ENCODE data around the gene CKB.
"Not testable (repeated sequence)": the region's sequence is repeated elsewhere in the genome, so short reads cannot be mapped to it uniquely, and the experiment has no call there.

CKB gene

GRCh38 chr14:103517174-103517566 lies 5.5 kb downstream of the CKB start:
- DNase-seq (ENCODE audit: low read depth, low spot score): no peak
- ChIA-PET POLR2A (no interaction called here), CTCF (interaction anchor here (2.8 to 11.0 kb wide), 6 partner anchors 8 to 41 kb away, joined by 16 to 368 read pairs (median 46); partner anchors contain the start of gene TRMT61A)
- TF ChIP-seq, protein P1, sequence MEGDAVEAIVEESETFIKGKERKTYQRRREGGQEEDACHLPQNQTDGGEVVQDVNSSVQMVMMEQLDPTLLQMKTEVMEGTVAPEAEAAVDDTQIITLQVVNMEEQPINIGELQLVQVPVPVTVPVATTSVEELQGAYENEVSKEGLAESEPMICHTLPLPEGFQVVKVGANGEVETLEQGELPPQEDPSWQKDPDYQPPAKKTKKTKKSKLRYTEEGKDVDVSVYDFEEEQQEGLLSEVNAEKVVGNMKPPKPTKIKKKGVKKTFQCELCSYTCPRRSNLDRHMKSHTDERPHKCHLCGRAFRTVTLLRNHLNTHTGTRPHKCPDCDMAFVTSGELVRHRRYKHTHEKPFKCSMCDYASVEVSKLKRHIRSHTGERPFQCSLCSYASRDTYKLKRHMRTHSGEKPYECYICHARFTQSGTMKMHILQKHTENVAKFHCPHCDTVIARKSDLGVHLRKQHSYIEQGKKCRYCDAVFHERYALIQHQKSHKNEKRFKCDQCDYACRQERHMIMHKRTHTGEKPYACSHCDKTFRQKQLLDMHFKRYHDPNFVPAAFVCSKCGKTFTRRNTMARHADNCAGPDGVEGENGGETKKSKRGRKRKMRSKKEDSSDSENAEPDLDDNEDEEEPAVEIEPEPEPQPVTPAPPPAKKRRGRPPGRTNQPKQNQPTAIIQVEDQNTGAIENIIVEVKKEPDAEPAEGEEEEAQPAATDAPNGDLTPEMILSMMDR (IDR thresholded peaks at IDR 0.05; ENCODE audit: insufficient read depth, low read length, missing control alignments): no peak
- no peak overlapping the region for H3K4me3 ChIP-seq (ENCODE audit: low read depth, low read length)

DNA sequence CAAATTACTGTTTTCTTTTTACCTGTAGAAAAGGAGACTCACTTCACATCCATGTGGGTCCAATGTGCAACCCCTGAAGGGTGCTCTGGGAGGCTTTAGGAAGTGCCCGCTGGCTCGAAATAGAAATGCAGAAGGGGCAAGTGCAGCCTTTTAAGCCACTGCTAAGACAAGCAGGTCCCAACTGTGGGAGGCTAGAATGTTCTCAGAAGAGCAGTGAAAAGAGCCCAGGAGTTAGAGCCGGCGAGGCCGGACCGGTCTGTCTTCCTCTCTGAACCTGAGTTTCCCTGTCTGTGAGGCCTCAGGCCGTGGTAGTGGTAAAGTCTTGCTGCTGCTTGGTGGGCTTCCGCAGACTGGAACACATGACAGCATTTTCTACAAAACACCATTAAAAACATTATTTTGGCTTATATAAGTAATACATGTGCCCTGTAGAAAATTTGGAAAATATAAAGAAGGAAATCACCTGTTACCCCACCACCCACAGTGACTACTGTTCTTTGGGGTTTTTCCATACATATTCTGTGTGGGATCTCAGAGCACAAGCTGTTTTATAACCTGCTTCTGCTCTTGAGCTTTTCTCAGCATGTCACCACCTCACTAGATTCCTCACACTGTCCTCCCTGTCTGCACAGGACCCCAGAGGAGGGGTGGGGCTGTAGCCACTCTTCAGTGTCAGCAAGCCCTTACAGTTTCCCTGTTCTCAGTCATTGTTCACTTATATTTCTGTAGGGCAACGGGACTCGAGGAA lies 6.0 kb downstream of the CKB start:
- DNase-seq (ENCODE audit: low read depth, low spot score): no peak
- POLR2A ChIA-PET: no interaction called here
- H3K4me3 ChIP-seq (ENCODE audit: low read depth, low read length): no peak overlapping the region
- TF ChIP-seq, protein P1 (IDR thresholded peaks at IDR 0.05; ENCODE audit: insufficient read depth, low read length, missing control alignments): no peak
- CTCF ChIA-PET: interaction anchor here (2.8 to 11.0 kb wide), 6 partner anchors 7 to 42 kb away, joined by 16 to 368 read pairs (median 46); partner anchors contain the start of gene TRMT61A

GRCh38 chr14:103514596-103515421 lies 7.8 kb downstream of the CKB start:
- no peak for DNase-seq (ENCODE audit: low read depth, low spot score)
- POLR2A ChIA-PET: no interaction called here
- TF ChIP-seq, protein P1 (IDR thresholded peaks at IDR 0.05; ENCODE audit: insufficient read depth, low read length, missing control alignments): no peak
- CTCF ChIA-PET: interaction anchor here (1.4 to 11.0 kb wide), 3 partner anchors 11 to 30 kb away, joined by 3 to 368 read pairs (median 61); no protein-coding TSS in a partner anchor
- no peak overlapping the region for H3K4me3 ChIP-seq (ENCODE audit: low read depth, low read length)

DNA sequence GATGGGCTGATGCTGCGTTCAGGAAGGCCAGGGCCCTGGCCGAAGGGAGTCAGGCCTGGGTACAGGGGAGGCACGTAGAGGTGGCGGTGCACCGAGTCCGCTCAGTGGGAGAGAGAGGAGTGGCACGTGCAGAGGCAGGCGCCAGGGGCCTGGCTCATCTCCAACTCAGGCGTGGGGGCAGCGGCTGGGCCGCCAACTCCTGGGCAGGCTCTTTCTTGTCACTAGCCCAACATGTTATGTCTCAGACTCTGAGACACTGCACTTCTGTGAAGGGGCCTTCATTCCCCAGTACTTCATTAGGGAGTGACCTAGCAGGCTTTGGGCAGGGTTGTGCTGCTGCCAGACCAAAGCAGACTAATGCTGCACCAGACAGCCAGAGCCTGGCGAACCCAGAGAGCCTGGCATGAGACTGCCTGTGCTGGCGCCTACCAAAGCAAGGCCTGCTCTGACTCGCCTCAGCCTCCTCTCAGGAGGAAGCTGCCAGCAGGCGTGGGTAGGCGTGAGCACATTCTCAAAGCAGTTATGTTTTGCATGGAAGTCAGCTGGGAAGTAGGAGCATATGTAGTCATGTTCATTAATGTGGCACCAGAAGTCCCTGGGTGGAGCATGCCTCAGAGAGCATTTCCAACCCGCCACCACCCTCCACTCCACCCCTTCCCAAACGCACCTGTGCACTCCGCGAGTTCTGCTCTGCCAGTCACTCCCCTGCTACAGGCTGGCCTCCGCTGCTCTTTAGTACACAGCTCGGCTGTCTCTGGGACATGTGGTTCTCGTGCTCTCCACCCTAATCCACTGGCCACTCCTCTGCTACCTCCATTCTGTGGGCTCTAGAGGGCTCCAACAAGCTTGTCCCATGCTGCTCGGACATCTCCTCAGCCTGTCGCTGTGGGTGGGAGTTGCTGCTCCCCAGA lies 9.7 kb downstream of the CKB start:
- H3K4me3 ChIP-seq (ENCODE audit: low read depth, low read length): no peak overlapping the region
- peak; percentile 34 for DNase-seq (ENCODE audit: low read depth, low spot score)
- ChIA-PET CTCF (interaction anchor here (1.5 kb wide), 1 partner anchor 8 kb away, joined by 3 read pairs; no protein-coding TSS in a partner anchor), POLR2A (interaction anchor here (0.9 kb wide), 1 partner anchor 28 kb away, joined by 3 read pairs; no protein-coding TSS in a partner anchor)
- TF ChIP-seq, protein P1 (IDR thresholded peaks at IDR 0.05; ENCODE audit: insufficient read depth, low read length, missing control alignments): no peak

- CTCF ChIA-PET: interaction anchor here (1.1 to 2.1 kb wide), 3 partner anchors 9 to 16 kb away, joined by 3 to 6 read pairs (median 3); no protein-coding TSS in a partner anchor
- POLR2A ChIA-PET; DNase-seq (ENCODE audit: low read depth, low spot score); H3K4me3 ChIP-seq (ENCODE audit: low read depth, low read length): not testable (repeated sequence)
Observed at GRCh38 chr14:103512180-103512579, 10.4 kb downstream of the CKB start.

Data from AG04449 (cell line).